Retinal pigment epithelial cell (primary cell): ENCODE results near the gene NCKAP5.

Experiments used
- DNase-seq: peaks from one replicate; pipeline ENCODE4 v3.0.0-alpha.2; 2010; ENCODE audit warnings: low read depth
- H3K4me3 ChIP-seq: 2 replicates; pipeline ENCODE4 v1.5.1; 2011; ENCODE audit warnings: mild to moderate bottlenecking, low read length, control low read depth, moderate library complexity
- TF ChIP-seq, protein P1 (sequence below): conservative IDR thresholded peaks from 2 replicates; pipeline ENCODE4 v1.5.1; 2011; ENCODE audit warnings: low read depth, low read length, control low read depth, inconsistent platforms

Gene NCKAP5

GRCh38 chr2:133338224-133338623 is 230.0 kb downstream of the NCKAP5 start:
- no peak overlapping the region for H3K4me3 ChIP-seq
- no peak for DNase-seq
- TF ChIP-seq, protein P1, sequence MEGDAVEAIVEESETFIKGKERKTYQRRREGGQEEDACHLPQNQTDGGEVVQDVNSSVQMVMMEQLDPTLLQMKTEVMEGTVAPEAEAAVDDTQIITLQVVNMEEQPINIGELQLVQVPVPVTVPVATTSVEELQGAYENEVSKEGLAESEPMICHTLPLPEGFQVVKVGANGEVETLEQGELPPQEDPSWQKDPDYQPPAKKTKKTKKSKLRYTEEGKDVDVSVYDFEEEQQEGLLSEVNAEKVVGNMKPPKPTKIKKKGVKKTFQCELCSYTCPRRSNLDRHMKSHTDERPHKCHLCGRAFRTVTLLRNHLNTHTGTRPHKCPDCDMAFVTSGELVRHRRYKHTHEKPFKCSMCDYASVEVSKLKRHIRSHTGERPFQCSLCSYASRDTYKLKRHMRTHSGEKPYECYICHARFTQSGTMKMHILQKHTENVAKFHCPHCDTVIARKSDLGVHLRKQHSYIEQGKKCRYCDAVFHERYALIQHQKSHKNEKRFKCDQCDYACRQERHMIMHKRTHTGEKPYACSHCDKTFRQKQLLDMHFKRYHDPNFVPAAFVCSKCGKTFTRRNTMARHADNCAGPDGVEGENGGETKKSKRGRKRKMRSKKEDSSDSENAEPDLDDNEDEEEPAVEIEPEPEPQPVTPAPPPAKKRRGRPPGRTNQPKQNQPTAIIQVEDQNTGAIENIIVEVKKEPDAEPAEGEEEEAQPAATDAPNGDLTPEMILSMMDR, result no peak

- peak; percentile 38 for DNase-seq
- TF ChIP-seq, protein P1, result no peak
Measured at GRCh38 chr2:133334923-133335322, 233.3 kb downstream of the NCKAP5 start.

DNA sequence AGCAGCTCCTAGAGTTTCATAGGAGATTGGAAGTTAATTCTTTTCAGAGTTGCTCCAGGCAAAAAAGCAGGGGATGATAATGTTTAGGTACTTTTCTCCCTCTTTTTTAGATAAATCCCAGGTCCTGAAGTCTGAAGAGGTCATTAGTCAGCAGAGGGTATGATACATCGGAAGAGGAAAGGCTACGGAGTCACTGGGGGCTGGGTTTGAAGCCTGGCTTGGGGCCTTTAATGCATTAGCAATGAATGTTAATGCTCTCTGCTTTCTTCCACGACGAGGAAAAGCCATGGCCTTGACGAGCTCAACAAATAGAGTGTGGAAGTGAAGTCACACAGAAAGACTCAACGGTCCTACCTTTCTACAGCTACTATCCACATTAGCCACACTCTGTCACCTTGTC is 235.1 kb downstream of the NCKAP5 start:
- no peak for DNase-seq
- no peak overlapping the region for H3K4me3 ChIP-seq
- TF ChIP-seq, protein P1, result no peak

More at GRCh38 chr2:133334923-133335322, 233.3 kb downstream of the NCKAP5 start:
- H3K4me3 ChIP-seq, result no peak overlapping the region

GRCh38 chr2:133331436-133331835 is 236.8 kb downstream of the NCKAP5 start:
- TF ChIP-seq, protein P1, result no peak
- DNase-seq, result no peak

DNA sequence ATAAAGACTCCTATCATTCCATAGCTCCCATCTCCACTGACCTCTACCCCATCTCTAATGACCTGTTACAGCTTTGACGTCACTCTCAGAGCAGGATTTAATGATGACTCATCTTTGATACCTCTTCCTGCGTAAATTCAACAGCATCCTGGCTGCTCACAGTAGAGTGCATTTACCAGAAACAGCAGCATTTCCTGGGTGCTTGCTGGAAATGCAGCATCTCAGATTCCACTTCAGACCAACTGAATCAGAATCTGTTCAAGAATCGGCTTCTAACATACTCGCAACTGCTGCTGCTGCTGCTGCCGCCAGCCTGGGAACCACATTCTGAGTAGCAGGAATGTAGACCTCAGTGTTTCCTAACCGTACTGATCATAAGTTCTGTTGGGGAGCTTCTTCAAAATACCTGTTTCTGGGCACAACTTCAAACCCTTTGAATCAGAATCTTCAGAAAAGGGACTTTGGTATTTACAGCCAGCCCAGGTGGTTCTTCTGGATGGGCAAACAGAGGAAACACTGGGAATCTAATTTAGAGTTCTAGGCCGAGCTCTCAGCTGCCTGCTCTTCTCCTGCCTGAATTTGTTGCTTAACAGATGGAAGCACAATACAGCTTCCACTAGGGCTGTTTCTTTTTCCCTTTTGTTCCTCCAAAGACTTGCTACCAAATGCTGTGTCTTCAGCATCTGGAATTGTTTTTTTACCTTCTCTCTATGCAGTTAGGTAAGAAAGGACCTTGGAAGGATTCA is 241.4 kb downstream of the NCKAP5 start:
- peak; percentile 62 for DNase-seq
- TF ChIP-seq, protein P1, result no peak
- no peak overlapping the region for H3K4me3 ChIP-seq

More at GRCh38 chr2:133331436-133331835, 236.8 kb downstream of the NCKAP5 start:
- no peak overlapping the region for H3K4me3 ChIP-seq

GRCh38 chr2:133324150-133324561 is 244.1 kb downstream of the NCKAP5 start:
- no peak overlapping the region for H3K4me3 ChIP-seq
- TF ChIP-seq, protein P1, result no peak
- DNase-seq, result peak; percentile 2

GRCh38 chr2:133322909-133323308 is 245.4 kb downstream of the NCKAP5 start:
- TF ChIP-seq, protein P1, result no peak
- H3K4me3 ChIP-seq, result no peak overlapping the region
- no peak for DNase-seq
